Activated gamma-delta T cell treated with anti-CD3 and anti-CD28 coated beads, Interleukin-2, amount 50 U/mL, for 16 hours (primary cell): Measurements from ENCODE around the gene DNAJB1.
"Not testable (repeated sequence)": the region's sequence is repeated elsewhere in the genome, so short reads cannot be mapped to it uniquely, and the experiment has no call there.

Experiments
- DNase-seq: peaks from one replicate; pipeline ENCODE4 v3.0.0-alpha.2; 2020; ENCODE audit warnings: low read depth

The DNAJB1 gene

DNA sequence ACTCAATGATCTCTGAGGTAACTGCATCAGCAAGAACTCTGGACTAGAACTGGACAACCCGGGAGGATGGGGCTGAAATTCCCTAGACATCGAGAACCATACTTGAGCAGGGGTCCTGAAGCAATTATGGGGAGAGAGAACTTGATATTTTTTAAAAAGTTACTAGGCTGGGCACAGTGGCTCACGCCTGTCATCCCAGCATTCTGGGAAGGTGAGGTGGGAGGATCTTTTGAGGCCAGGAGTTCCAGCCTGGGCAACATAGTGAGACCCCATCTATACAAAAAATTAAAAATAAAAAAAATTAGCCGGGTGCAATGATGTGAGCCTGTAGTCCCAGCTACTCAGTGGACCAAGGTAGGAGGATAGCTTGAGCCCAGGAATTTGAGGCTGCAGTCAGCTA lies 2.3 kb upstream of the DNAJB1 start:
- no peak for DNase-seq

- DNase-seq: no peak
These were observed 1.7 kb upstream of the DNAJB1 start for GRCh38 chr19:14519860-14520407.

DNA sequence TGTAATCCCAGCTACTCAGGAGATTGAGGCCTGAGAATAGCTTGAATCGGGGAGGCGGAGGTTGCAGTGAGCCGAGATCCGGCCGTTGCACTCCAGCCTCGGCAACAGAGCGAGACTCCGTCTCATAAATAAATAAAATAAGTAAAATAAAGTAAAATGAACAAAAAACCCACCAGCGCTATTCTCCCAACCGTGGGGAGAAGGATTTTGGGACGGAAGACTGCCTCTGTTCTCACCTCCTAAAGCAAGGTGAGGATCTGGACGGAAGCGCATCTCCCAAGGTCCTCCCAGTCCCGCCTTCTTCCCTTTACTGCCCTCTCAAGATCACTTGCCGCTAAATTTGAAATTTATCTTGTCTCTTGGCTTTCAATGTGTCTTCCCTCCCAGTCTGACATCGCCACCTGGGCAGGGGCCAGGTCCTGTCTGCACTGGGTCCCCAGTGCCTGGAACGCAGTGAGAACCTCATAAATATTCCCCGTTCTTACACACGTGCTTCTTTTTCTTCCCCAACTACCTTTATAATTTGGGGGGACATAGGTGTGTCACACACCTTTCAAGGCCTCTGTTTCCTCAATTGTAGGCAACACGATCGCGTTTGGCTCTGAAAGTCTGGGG lies 1.2 kb upstream of the DNAJB1 start:
- no peak for DNase-seq

GRCh38 chr19:14517446-14517839 lies 754 bp downstream of the DNAJB1 start:
- no peak for DNase-seq

- no peak for DNase-seq
These were observed 1.3 kb downstream of the DNAJB1 start for GRCh38 chr19:14516746-14517438.

DNA sequence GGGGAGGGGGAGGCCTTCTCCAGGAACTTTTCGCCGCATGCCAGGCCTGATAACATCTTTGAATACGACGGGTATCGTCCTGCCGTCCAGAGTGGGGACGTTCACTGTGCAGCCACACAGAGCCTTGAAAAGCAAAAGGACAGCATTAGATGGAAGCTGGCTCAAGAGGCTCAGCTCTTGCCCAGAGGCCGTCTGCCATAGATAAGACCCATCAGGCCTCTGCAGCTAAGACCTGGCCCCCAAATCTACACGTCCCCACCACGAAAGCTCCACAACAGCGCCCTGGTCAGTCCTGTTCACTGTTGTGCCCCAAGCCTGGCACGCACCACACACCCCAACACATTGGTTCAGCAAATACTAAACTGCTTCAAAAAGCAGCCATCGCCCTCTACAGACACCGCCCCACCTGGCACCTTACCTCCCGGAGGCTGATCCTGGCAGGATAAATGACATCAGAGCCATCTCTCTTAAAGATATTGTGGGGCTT lies 2.1 kb downstream of the DNAJB1 start:
- no peak for DNase-seq

GRCh38 chr19:14515501-14516047 lies 2.6 kb downstream of the DNAJB1 start:
- no peak for DNase-seq

DNA sequence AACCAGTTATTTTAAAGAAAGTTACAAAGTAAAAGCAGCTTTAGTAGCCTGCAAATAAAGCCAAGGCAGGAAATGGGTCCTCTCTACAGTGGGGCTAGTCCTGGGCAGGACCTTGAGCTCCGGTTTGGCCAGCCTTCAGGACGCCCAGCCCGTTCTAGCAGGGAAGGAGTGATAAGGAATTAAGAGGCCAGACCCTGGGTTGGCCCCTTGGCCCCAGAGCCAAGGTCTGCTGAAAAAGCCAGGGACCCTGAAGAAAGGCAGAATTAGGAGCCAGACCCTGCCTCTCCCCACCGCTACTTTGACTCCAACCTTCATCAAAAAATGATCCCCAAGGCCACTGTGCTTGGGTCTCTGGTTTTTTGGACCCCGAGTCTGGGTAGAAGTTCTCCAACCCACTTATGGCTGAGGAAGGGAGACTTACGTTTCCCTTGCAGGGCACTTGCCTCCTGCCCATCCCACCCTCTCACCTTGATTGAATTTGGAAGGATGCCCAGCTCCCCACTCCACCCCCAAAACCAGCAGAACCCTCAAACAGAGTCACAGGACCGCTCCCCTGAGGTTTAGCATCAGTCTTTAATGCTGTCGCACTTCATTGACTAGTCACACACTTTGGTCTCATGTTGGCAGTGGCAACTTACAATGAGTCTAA lies 3.9 kb downstream of the DNAJB1 start:
- DNase-seq: no peak

DNA sequence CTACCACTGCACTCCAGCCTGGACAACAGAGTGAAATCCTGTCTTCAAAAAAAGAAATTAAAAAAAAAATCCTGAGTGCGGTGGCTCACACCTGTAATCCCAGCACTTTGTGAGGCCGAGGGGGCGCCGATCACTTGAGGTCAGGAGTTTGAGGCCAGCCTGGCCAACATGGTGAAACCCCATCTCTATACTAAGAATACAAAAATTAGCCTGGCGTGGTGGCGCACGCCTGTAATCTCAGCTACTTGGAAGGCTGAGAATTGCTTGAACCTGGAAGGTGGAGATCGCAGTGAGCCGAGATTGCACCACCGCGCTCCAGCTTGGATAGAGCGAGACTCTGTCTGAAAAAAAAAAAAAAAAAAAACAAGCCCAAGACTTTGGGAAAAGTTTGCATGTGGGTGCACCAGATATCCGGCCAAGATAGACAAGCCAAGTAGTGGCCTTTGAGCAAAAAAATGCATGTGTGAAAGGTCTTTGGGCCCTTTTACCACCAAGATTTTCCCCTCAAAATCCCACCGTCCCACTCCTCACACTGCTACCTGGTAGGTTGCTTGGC lies 5.7 kb downstream of the DNAJB1 start:
- no peak for DNase-seq

GRCh38 chr19:14511229-14511593 lies 7.0 kb downstream of the DNAJB1 start:
- no peak for DNase-seq

DNA sequence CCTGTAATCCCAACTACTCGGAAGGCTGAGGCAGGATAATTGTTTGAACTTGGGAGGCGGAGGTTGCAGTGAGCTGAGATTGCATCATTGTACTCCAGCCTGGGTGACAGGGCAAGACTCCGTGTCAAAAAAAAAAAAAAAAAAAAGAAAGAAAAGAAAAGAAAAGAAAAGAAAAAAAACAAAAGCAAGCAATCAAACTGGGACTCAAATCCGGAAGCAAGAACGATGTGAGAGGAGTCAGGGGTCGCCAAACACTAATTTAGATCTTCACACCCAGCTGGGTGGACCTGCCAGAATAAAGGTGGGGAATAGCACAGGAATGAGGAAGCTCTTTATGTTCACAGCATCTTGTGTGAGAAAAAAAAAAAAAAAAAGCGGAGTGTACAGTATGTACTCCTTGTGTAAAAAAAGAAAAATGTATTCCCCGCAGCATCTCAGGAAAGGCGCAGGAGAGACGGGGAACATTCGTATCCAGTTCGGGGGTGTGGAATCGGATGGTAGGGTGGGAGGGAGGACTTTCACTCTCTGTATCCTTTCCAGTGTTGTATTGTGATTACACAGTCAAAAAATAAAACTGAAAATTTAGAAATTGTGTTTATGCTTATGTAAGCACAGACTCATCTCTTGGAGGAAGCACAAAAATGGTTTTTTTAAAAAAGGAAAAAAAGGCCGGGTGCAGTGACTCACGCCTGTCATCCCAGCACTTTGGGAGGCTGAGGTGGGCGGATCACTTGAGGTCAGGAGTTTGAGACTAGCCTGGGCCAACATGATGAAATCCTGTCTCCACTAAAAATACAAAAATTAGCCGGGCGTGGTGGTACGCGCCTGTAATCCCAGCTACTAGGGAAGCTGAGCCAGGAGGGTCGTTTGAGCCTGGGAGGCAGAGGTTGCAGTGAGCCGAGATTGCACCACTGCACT lies 7.6 kb downstream of the DNAJB1 start:
- no peak for DNase-seq

GRCh38 chr19:14507704-14508542 lies 10.3 kb downstream of the DNAJB1 start:
- no peak for DNase-seq

GRCh38 chr19:14505488-14506239 lies 12.5 kb downstream of the DNAJB1 start:
- DNase-seq: peak; percentile 59

DNA sequence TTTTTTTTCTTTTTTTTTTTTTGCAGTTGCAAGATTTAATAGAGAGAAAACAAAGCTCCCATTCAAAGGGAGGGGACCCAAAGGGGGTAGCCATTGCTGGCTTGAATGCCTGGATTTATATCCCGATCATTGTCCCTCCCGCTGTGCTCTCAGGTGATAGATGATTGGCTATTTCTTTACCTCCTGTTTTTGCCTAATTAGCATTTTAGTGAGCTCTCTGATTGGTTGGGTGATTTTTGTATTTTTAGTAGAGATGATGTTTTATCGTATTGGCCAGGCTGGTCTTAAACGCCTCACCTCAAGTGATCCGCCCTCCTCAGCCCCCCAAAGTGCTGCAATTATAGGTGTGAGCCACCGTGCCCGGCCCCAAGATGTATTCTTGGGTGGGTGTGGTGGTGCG lies 13.6 kb downstream of the DNAJB1 start:
- not testable (repeated sequence) for DNase-seq

DNA sequence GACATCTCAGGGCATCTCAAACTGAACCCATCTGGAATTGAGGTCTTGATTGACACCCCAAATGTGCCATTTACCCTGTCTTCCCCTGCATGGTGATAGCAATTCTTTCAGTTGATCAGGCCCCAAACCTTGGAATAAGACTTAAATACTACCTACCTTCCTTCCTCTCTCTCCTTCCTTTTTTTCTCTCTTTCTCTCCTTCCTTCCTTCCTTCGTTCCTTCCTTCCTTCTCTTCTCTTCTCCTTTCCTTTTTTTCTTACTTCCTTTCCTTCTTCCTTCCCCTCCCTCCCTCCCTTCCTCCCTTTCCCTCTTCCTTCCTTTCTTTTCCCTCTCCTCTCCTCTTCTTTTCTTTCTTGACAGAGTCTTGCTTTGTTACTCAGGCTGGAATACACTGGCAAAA lies 14.9 kb downstream of the DNAJB1 start:
- no peak for DNase-seq

- no peak for DNase-seq
These were observed 15.7 kb downstream of the DNAJB1 start for GRCh38 chr19:14502334-14503092.

- no peak for DNase-seq
These were observed 20.8 kb downstream of the DNAJB1 start for GRCh38 chr19:14497228-14497921.

- DNase-seq: no peak
These were observed 21.4 kb downstream of the DNAJB1 start for GRCh38 chr19:14496834-14497227.
